Inferior parietal cortex (tissue), 1 donor: ENCODE results near the gene TANGO6.
"Not testable (repeated sequence)": the region's sequence is repeated elsewhere in the genome, so short reads cannot be mapped to it uniquely, and the experiment has no call there.

Experiments used
- DNase-seq: peaks from one replicate; pipeline ENCODE4 v3.0.0-alpha.2; 2016; ENCODE audit errors: extremely low spot score

The TANGO6 gene

DNA sequence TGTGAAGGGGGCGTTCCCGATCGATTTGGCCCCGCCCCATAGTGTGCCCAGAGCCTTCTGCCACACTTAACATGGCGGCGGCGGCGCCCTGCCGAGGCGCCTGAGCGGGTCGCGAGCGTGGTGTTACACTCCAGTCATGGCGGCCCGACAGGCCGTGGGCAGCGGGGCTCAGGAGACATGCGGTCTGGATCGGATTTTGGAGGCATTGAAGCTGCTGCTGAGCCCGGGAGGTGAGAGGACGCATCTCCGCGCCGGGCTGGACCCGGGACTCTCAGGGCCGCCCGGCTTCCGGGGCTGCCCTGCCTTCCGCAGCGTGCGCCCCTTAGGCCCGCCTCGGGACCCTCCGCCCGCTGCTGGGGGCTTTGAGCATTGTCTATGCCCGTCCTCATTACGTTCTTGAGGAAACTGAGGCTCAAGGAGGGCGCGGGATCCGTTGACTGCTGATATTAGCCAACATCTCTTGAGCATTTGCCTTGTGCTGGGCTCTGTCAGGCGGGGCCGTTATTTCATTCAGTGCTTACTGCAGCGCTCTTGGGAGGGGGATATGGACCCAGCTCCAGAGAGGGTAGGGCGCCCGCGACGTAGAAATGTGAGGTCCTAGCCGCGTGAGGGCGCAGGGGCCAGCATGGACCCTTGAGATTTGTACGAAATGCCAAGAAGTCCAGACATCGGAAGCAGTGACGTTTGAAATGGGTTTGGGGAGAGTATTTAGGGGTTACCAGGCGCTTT, at the start of gene TANGO6:
TSS of gene TANGO6 (plus strand) at position 50 of the 729 bp plus-strand sequence. CDS start at position 137, 87 bp downstream.
- DNase-seq, result peak; percentile 91

DNA sequence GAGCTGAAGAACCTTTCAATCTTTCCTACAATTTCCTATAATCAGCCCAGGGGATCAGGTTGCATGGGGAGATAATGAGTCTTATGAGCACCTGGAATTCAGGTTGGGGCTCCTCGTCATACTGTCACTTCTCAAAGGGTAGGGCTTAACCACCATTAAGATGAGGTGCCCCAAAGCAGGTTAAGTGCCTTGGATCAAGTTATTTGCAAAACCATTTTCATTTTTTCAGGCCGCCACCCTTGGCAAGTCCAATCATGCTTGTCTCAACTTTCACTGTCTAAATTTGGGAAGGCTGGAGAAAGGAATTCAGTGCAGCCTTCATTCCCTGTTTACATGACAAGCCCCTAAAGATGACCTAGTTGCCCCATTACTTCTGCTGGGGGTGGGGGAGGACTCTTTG, 44.9 kb upstream of the TANGO6 start:
- DNase-seq, result no peak

DNA sequence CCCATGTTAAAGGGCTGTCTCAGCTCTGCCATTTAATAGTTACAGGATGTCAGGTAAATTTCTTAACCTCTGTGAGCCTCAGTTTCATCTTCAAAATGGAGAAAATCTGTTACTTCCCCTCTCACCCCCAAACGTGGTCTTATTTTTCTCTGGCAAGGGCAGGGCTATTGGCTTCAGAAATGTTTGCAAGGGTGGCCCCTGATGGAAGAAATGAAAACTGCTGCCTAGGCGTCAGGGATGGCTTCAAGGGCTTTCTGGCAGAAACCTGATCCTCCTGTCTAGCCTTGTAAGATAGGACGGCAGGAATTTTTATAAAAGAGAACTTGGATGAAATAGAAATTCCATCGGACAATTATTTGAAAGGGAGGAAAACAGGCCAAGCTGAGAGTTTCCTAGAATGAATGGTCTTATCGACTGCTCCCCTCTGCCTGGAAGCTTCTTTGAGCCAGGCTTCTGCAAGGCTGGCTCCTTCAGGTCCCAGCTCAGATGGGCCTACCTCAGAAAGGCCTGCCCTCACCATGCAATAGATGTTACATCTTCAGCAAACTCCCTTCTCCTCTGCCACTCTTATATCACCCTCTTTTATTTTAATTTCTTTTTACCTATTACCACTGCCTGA, 43.0 kb upstream of the TANGO6 start:
- peak; percentile 80 for DNase-seq

DNA sequence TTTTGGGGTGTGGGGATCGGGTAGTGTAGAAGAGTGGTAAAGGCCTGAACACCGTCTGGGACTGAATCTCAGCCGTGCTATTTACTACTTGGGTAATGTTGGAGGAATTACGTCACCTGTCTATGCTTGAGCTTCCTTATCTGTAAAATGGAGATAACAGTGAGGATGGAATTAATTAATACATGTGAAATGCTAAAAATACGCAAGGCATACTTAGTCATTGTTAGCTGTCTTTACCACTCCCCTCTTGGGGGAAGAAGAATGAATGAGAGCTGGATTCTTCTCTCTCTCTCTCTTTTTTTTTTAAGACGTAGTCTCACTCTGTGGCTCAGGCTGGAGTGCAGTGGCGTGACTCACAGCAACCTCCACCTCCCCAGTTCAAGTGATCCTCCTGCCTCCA, 41.1 kb upstream of the TANGO6 start:
- DNase-seq, result no peak

DNA sequence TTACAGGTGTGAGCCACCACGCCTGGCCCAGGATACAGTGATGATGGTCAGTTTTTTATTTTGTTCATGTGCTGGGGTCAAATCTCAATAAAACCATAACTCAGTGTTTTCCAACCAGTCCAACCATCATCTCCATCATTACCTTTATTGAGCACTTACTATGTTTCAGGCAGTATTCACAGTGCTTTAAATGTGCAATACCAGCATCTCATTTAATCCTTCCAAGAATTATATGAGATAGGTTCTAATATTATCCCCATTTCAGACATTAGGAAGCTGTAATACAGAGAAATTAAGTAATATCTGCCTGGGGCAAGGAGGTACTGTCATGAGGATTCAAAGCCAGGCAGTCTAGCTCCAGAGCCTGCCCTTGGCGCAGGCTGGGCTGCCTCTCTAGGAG, 36.9 kb upstream of the TANGO6 start:
- DNase-seq, result no peak

GRCh38 chr16:68806981-68807380, 36.4 kb upstream of the TANGO6 start:
- DNase-seq, result no peak

GRCh38 chr16:68814516-68814915, 28.8 kb upstream of the TANGO6 start:
- no peak for DNase-seq

DNA sequence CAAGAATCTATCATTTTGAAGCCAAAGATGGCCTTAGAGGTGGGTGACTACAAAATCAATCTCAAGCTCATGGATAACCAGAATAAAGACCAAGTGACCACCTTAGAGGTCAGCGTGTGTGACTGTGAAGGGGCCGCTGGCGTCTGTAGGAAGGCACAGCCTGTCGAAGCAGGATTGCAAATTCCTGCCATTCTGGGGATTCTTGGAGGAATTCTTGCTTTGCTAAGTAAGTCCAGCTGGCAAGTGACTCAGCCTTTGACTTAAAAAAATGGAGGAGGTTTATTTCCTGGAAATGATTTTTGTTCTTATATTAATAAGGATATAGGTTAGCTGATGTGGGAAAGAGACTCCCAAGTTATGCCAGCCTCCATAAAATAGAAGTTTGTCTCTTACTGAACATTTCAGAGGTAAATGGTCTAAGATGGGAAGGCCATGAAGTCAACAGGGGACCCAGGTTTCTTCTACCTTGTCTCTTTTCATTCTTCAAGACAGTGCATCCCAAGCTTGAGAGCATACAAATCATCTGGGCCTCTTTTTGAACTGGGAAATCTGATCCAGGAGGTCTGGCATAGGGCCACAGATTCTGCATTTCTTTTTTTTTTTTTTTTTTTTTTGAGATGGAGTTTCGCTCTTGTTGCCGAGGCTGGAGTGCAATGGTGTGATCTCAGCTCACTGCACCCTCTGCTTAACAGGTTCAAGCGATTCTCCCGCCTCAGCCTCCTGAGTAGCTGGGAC, 19.8 kb upstream of the TANGO6 start:
- DNase-seq, result no peak

- no peak for DNase-seq
Measured at GRCh38 chr16:68825427-68825826, 17.9 kb upstream of the TANGO6 start.

- DNase-seq, result no peak
Measured at GRCh38 chr16:68826652-68827051, 16.7 kb upstream of the TANGO6 start.

GRCh38 chr16:68833251-68833650, 10.1 kb upstream of the TANGO6 start:
- DNase-seq, result no peak

- DNase-seq, result no peak
Measured at GRCh38 chr16:68834550-68834949, 8.8 kb upstream of the TANGO6 start.

DNA sequence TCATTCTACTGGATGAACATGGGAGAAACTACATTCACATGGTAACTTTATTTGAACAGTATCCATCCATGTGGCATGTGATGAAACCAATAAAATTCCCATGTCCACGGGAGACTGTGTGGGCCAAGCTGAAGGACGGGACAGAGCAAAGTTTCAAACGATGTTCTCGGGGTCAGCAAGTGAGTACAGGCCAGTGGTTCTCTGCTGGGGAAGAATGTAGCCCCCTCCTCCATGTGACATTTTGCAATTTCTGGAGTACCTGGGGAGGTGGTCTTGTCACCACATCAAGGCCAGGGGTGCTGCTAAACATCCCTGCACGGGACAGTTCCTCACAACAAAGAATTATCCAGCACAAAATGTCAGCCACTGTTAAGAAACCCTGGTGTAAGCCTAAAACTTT, 7.4 kb upstream of the TANGO6 start:
- no peak for DNase-seq

GRCh38 chr16:68839831-68840230, 3.5 kb upstream of the TANGO6 start:
- no peak for DNase-seq

DNA sequence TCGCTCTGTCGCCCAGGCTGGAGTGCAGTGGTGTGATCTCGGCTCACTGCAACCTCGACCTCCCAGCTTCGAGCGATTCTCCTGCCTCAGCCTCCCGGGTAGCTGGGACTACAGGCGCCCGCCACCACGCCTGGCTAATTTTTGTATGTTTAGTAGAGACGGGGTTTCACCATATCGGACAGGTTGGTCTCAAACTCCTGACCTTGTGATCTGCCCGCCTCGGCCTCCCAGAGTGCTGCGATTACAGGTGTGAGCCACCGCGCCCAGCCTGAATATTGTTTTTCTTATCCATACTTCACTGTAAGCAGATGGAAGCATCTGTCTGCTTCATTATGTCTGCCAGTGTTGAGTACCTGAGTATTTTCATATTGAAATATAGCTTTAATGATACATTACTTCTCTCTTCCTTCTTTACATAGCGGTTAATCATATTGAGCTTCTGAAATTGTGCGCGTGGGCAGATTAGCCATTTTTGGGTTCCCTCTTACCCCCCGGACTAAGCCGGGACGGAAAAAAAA, 308 bp upstream of the TANGO6 start:
- not testable (repeated sequence) for DNase-seq

- no peak for DNase-seq
Measured at GRCh38 chr16:68844211-68844564, 857 bp downstream of the TANGO6 start.

GRCh38 chr16:68848786-68849185, 5.5 kb downstream of the TANGO6 start:
- DNase-seq, result no peak

DNA sequence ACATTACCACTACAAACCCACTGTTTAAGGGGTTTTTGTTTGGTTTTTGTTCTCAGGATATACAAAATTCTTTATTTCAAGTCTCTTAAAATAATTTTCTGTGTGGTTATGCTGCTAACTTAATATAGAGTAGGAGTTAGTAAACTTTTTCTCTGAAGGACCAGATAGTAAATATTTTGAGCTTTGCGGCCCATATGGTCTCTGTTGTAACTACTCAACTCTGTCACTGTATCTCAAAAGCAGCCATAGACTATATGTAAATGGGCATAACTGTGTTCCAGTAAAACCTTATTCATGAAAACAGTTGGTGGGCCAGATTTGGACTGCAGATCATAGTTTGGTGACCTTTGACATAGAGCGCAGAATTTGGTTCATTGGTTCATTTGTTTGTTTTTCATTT, 7.2 kb downstream of the TANGO6 start:
- no peak for DNase-seq

DNA sequence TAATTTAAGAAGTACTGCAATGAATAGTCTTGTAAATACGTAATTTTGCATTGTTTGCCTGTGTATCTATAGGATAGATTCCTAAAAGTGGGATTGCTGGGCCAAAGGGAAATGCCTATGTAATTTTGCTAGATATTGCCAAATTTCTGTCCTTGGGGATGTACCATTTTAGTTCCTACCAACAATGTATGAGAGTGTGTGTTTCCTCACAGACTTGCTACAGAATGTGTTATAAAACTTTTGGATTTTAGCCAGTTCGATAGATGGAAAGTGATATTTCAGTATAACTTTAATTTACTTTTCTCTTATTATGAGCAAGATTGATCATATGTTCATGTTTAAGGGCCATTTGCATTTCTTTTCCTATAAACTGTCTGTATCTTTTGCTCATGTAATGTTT, 8.3 kb downstream of the TANGO6 start:
- no peak for DNase-seq

GRCh38 chr16:68857479-68857878, 14.1 kb downstream of the TANGO6 start:
- no peak for DNase-seq

GRCh38 chr16:68859828-68860227, 16.5 kb downstream of the TANGO6 start:
- DNase-seq, result no peak

- DNase-seq, result no peak
Measured at GRCh38 chr16:68860978-68861892, 17.9 kb downstream of the TANGO6 start.
